OCI-LY1 (cell line): Measurements from ENCODE around the gene WNT9A.

Experiments used
- CTCF ChIP-seq: fragments of 200-600 bp; sonication (generic), shearing (Covaris generic); IDR thresholded peaks from 2 replicates; pipeline ENCODE4 v1.5.1; 2017; ENCODE audit warnings: mild to moderate bottlenecking, antibody characterized with exemption, low read length, moderate library complexity, mixed read lengths
- EZH2 ChIP-seq: fragments of 200-600 bp; sonication (generic), shearing (Covaris generic); IDR thresholded peaks from 2 replicates; pipeline ENCODE4 v1.8.0; 2017; ENCODE audit warnings: borderline replicate concordance, mixed run types, mild to moderate bottlenecking, antibody characterized with exemption, low read length, moderate library complexity, mixed read lengths

GRCh38 chr1:227926216-227926791, 21.4 kb downstream of the WNT9A start:
- TF ChIP-seq CTCF: no peak
- no peak for TF ChIP-seq EZH2
